HG02623 (cell line): ENCODE data around the gene DNAJC16.

Experiments used
- ATAC-seq: cut with Tn5 transposase; IDR thresholded peaks from one replicate; pipeline ENCODE4 v1.9.1; 2021; ENCODE audit warnings: moderate library complexity; ENCODE audit not compliant: unreplicated experiment

The DNAJC16 gene

GRCh38 chr1:15531682-15532081 lies 5.0 kb downstream of the DNAJC16 start:
- ATAC-seq = no peak

GRCh38 chr1:15538771-15539170 lies 12.1 kb downstream of the DNAJC16 start:
- no peak for ATAC-seq

GRCh38 chr1:15540186-15540585 lies 13.5 kb downstream of the DNAJC16 start:
- ATAC-seq = no peak

DNA sequence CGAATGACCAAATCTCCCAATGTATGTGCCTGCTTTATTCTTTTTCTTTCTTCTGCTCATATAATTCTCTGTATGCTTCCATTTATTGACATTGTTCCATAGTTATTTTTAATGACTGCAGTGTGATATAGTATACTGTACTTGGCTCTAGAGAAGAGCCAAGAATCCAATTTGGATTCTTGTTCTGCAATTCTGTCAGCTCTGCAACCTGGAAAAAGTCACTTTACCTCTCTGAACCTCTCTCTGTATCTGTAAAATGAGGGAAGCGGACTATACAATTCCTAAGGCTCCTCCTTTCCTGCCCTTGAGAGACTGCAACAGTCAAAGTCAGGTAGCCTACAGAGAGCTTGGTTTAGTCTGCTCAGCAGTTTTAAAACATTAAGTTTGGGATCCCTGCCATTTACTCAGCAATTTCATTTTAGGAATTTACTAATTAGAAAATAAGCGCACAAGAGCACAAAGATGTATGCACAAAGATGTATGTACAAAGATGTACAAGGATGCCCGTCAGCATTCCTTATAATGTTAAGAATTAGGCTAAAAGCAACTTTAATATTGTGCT lies 14.7 kb downstream of the DNAJC16 start:
- no peak for ATAC-seq

DNA sequence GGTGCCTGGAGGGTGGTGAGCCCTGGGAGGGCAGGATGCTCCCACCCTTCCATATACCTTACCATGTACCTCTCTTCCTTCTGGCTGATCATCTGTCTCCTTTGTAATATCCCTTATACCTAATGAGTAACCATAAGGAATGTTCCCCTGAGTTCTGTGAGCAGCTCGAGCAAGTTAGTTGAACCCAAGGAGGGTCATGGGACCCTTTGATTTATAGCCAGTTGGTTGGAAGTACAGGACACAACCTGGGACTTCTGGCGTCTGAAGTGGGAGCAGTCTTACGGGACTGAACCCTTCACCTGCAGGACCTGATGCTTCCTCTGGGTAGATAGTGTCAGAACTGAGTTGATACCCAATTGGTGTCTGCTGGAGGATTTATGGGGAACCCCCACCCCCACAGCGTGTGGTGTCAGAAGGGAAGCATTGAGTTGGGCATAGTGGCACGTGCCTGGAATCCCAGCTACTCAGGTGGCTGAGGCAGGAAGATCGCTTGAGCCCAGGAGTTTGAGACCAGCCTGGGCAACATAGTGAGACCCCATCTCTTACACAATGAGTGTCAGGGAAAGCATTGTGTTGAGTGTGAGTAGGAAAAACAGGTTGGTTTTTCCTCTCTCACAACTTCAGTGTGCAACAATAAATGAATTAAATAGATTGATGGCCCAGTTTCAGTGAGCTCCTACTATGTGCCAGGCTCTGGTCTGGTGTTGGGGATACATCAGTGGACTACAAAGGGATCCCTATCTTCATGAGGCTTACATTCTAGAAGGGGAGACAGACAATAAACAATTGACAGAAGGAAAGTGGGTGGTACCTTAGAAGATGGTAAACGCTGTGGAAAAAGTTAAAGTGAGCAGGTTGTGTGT lies 16.0 kb downstream of the DNAJC16 start:
- no peak for ATAC-seq

DNA sequence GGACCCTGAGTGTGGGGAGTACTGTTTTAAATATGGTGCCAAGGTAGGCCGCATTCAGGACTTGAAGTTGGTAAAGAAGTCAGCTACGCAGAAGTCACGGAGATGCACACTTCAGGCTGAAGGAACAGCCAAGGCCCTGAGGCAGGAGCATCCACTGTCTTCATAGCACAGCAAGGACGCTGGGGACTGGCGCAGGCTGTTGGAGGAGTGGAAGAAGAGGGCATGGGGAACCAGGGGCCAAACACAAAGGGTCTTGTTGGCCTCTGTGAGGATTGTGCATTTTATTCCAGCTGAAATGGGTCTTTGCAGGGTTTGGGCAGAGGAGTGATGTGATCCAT lies 16.6 kb downstream of the DNAJC16 start:
- no peak for ATAC-seq

- ATAC-seq = no peak
Measured at GRCh38 chr1:15543589-15544568, 17.2 kb downstream of the DNAJC16 start.

DNA sequence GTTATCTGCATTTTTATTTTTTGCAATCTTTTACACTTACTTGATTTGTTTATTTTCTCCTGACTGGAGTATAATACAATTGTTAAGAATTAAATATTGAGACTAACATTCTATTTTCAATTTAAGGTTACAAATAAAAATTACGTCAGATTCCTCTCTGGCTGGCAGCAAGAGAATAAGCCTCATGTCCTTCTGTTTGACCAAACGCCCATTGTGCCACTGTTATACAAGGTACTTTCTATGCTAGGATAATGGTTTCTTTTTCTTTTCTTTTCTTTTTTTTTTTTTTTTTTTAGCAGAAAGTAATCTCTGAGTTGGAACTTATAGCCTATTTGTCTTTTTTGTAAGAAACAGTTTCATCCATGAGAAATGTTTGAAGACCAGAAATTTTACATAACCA lies 20.0 kb downstream of the DNAJC16 start:
- ATAC-seq = no peak

- ATAC-seq = no peak
Measured at GRCh38 chr1:15550573-15550972, 23.9 kb downstream of the DNAJC16 start.

GRCh38 chr1:15557008-15557407 lies 30.4 kb downstream of the DNAJC16 start:
- ATAC-seq = no peak

DNA sequence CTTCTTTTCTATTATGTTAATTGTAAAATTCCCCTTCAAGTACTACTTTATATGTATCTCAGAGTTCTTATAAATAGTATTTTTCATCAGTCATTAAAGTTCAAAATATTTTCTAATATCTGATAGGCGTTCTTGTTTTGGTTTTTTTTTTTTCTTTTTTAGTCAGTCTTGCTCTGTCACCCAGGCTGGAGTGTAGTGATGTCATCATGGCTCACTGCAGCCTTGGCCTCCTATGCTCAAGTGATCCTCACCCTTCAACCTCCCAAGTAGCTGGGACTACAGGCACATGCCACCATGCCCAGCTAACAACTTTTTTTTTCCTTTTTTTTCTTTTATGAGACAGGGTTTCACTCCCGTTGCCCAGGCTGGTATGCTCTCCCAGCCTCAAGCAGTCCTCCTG lies 30.9 kb downstream of the DNAJC16 start:
- ATAC-seq = no peak

DNA sequence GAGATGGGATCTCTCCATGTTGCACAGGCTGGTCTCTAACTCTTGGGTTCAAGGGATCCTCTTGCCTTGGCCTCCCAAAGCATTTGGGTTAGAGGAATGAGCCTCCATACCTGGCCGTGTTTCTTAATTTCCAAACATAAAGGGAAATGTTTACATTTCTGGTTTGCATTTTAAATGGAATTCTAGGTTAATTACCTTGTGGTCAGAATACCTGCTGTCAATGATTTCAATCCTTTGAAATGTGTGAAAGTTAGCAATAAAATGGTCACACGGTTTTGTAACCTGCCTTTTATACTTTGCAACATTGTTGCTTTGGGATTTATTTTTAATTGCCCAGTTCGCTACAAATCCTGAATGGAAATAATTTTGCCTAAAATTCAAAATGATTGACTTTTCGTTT lies 31.9 kb downstream of the DNAJC16 start:
- no peak for ATAC-seq

- no peak for ATAC-seq
Measured at GRCh38 chr1:15559189-15559810, 32.7 kb downstream of the DNAJC16 start.

DNA sequence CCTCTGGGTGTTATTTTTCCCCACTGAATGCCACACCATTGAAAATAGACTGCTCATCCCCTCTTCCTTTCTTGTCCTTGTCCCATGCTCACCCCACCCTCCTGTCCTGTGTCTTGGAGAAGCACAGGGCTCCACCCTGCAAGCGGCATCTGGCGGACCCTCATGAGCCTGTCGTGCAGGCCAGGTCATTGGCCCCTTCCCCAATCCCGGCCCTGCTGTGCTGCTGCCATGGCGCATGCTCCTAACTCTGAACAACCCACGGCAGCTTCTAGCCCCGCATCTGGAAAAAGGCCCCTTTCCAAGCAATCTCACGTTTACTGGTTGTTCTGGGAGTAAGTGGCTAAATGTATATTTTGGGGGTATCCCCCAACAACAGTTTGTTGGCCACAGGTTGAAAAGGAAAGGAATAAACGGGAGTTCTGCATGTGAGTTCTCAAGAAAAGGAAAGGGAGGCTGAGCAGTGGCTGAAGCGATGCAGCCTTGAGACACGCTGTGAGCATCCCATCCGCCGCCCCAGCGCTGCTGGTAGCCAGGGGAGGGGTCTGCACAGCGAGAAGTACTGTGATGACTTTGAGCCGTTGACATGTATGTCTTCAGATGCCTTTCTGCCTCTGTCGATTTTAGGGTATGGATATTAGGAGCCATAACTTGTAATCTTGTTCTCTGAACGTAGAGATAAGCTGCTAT lies 41.9 kb downstream of the DNAJC16 start:
- no peak for ATAC-seq

DNA sequence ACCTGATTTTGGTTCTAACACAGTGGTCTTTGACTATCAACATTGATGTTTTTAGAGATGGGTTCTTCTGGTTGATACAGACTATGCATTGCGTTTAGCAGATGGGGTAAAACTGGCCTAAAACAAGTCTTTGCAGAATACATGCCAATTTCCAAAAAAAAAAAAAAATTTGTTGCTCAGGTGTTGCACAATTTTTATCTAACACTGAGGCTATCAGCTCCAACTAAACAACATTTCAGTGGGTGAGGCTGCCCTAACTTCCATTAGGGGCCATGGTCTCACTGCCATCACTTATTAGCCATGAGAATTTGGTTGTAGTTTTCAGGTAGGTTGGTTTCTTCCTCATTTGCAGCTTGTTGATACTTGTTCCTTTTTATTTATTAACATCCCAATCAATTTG lies 44.2 kb downstream of the DNAJC16 start:
- ATAC-seq = no peak

- ATAC-seq = no peak
Measured at GRCh38 chr1:15571266-15571665, 44.6 kb downstream of the DNAJC16 start.

- ATAC-seq = no peak
Measured at GRCh38 chr1:15573477-15573876, 46.8 kb downstream of the DNAJC16 start.

DNA sequence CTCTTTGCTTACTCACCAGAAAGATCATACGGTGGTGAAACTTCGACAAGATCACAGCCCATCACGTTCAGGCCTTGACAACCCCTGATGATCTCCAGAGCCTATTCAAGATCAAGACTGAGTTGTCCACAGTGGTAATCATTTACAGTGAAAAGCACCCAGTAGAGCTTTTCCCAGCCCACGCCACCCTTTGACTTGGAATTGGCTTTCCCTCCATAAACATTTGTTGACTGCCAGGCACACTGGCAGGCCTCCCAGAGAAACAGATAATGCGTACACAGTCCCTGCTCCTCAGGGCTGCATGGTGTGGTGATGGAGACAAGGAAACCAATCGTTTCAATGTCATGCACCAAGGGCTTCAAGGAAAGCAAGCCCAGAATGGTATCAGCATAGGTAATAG lies 48.1 kb downstream of the DNAJC16 start:
- ATAC-seq = no peak

- ATAC-seq = no peak
Measured at GRCh38 chr1:15575549-15576150, 49.0 kb downstream of the DNAJC16 start.

- ATAC-seq = no peak
Measured at GRCh38 chr1:15577691-15578090, 51.0 kb downstream of the DNAJC16 start.
